M059J (cell line): Measurements from ENCODE around the gene CENPP. TPM values are rescaled to one million over a fixed set of nuclear protein-coding genes. Genes with fewer than 3 reads are reported as not detected.
"Not testable (repeated sequence)": the region's sequence is repeated elsewhere in the genome, so short reads cannot be mapped to it uniquely, and the experiment has no call there.

Experiments used
- DNase-seq: peaks from one replicate; pipeline ENCODE4 v3.0.0-alpha.2; 2012; ENCODE audit warnings: low read depth
- total RNA-seq: library from RNA; depleted of rRNA; stranded (reverse); fragments of >200 nt; shearing (Covaris generic); gene quantifications from 2 replicates; pipeline ENCODE4 v1.2.3, GENCODE V29; 2014

CENPP gene
- total RNA-seq, 1 experiment from 2014 or later = 23.1 TPM

GRCh38 chr9:92595075-92595474 lies 269.3 kb downstream of the CENPP start:
- DNase-seq = not testable (repeated sequence)

- no peak for DNase-seq
These were observed 270.2 kb downstream of the CENPP start for GRCh38 chr9:92595930-92596329.

- no peak for DNase-seq
These were observed 272.6 kb downstream of the CENPP start for GRCh38 chr9:92598382-92598781.

GRCh38 chr9:92599938-92600461 lies 274.2 kb downstream of the CENPP start:
- DNase-seq = peak; percentile 7

- DNase-seq = peak; percentile 80
These were observed 274.9 kb downstream of the CENPP start for GRCh38 chr9:92600462-92601261.

GRCh38 chr9:92601451-92601850 lies 275.7 kb downstream of the CENPP start:
- DNase-seq = no peak

GRCh38 chr9:92602413-92602812 lies 276.7 kb downstream of the CENPP start:
- no peak for DNase-seq

- DNase-seq = no peak
These were observed 277.3 kb downstream of the CENPP start for GRCh38 chr9:92603100-92603499.

GRCh38 chr9:92603990-92604389 lies 278.2 kb downstream of the CENPP start:
- no peak for DNase-seq

GRCh38 chr9:92605224-92605623 lies 279.5 kb downstream of the CENPP start:
- DNase-seq = peak; percentile 38

GRCh38 chr9:92607088-92607487 lies 281.3 kb downstream of the CENPP start:
- peak; percentile 53 for DNase-seq

- DNase-seq = no peak
These were observed 282.0 kb downstream of the CENPP start for GRCh38 chr9:92607773-92608172.

- no peak for DNase-seq
These were observed 282.6 kb downstream of the CENPP start for GRCh38 chr9:92608241-92608908.

- DNase-seq = no peak
These were observed 283.2 kb downstream of the CENPP start for GRCh38 chr9:92608909-92609445.

GRCh38 chr9:92610470-92611420 lies 285.0 kb downstream of the CENPP start:
- no peak for DNase-seq

- DNase-seq = no peak
These were observed 286.0 kb downstream of the CENPP start for GRCh38 chr9:92611621-92612285.

GRCh38 chr9:92612292-92612691 lies 286.5 kb downstream of the CENPP start:
- DNase-seq = no peak

GRCh38 chr9:92612816-92613215 lies 287.1 kb downstream of the CENPP start:
- no peak for DNase-seq

GRCh38 chr9:92613268-92614122 lies 287.7 kb downstream of the CENPP start:
- DNase-seq = no peak

GRCh38 chr9:92614123-92614510 lies 288.4 kb downstream of the CENPP start:
- no peak for DNase-seq
